CD4-positive, alpha-beta T cell treated with Interleukin-17A for 4 hours (primary cell): ENCODE data around the gene LIPM.

Experiments
- DNase-seq: peaks from one replicate; pipeline ENCODE4 v3.0.0-alpha.2; 2020; ENCODE audit warnings: mixed read lengths

Gene LIPM

DNA sequence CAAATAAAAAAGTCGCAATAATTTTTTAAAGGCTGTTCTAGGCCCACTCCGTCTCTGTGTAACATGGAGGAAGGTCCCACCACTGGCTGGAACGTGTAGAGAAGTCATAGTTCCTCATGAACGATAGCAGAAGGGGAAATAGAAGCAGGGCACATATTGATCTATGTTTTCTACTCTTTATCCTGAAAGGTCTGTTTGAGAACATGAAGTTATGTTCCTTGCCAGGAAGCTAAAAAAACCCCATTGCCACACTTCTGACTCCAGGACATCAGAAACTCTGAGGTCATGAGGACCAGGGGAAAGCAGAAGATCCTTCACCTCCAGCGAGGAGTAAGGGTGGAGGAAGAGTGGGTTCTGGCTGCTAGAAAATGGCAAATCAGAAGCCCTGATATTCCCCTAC, 38.4 kb downstream of the LIPM start:
- DNase-seq: no peak

DNA sequence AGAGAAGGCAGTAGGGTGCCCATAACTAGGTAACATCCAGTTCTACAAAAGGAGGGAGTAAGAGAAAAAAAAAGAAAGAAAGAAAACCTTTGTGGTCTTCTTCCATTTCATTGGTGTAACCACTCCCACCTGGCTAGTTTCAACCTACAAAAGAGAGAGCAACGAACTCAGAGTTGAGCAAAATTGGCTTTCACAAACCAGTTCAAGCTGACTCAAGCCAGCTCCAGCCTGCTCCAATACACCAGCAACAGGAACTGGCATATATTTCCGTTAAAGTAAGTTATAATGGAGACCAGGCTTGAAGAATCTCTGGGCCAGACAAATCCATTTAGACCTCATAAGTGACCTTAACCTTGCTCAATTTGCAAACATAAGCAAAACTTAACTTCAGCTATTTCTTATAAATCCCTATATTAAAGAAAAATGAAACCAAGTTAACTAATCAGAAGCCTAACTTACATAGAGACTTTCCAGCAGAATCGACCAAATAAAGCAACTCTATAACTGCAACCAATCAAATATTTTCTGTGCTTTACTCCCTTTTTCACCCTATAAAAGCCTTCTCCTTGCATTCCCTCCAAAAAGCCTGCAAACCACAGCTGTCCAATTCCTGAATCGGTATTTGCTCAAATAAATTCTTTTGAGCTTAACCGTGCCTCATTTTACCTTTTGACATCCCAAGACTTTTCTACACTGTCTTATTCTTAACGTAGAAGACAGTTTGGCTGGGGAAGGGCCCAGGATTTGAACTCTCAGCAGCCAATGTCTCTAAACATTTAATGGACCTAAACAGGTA, 39.0 kb downstream of the LIPM start:
- no peak for DNase-seq

DNA sequence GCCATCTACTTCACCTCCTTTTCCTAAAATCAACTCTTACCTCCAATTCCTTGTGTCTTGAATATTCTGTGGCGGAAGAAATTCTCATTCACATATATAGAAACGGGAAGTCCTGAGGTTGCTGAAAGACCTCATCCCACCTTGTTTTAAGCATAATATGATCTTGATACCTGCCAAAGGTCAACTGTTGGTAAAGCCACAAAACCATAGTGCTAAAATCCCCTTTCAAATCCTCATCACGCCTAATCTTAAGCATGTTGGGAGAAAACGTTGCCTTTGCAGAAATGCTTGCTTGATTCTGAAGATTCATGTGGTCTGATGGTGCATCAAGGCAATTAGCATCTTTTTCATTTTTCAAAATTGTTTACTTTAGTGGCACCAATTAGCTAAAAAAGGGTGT, 40.6 kb downstream of the LIPM start:
- no peak for DNase-seq

DNA sequence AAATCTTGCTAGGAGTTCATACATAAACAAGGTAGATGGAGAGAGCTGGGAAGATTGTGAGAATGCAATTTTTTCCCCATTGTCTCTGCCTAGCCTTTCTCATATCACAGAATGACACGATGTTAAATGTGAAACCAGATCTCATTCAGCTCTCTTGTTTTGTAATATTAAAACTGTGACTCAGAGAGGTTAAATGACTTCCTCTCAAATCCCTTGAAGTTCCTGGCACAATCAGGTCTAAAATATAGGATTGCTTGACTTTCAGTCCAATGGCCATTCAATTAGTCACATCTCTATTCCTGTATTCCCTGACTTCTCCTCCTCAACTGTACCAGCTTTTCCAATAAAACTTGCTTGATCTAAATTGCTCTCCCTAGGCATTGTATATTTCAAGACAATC, 46.0 kb downstream of the LIPM start:
- DNase-seq: no peak

DNA sequence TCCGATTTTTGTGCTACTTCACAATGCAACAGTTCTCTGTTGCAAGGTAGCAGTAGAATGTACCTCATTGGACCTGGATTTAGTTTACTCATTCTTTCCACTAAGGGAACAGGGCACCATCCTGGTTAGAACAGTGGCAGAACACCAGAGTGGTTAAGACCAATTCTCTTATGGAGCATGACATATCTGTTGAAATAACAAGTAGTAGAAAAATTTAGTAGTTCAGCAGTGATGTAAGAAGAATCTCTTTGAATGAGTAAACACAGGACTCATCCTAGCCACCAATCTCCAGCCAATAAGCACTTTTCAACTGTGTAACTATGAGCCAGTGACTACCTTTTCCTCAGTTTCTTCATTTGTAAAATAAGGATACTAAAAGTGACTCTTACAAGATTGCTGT, 46.7 kb downstream of the LIPM start:
- no peak for DNase-seq

DNA sequence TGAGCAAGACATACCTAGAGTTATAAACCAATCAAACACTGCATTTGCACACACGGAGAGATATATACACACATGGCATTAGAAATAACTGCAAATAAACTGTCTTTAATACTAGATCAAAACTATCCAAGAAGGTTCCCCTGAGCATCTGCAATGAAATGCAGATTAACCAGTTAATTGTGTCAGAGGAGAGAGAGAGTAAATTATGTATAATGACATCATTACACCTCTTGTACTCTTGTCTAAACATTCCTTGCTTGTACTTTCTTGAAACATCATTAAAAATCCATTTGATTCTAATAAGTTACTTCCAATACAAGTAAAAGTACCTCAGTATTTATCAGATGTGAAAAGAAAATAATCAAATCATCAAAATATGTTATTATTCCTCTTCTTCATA, 48.2 kb downstream of the LIPM start:
- DNase-seq: no peak

DNA sequence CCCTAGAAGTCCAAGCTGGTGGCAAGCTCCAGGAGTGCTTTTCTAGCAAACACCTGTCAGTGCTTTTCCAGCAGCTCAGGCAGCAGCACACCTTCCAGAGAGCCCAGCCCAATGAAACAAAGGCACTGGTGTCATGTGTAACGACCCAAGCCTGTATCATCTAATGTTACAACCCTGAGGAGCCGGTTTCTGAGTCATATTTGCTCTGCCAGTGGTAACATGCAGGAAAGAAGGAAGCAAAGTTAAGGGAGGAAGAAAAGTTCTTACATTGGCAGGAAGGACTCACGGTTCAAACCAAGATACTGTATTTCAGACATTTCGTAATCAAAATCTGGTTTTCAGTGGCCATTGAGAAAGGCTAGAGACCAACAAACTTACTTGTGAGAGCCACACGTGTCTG, 49.2 kb downstream of the LIPM start, which contains the start of gene ANKRD22:
ANKRD22 (minus strand) TSS at position 139 of the 400 bp plus-strand sequence. CDS start 237 bp downstream, outside the sequence.
- DNase-seq: no peak

DNA sequence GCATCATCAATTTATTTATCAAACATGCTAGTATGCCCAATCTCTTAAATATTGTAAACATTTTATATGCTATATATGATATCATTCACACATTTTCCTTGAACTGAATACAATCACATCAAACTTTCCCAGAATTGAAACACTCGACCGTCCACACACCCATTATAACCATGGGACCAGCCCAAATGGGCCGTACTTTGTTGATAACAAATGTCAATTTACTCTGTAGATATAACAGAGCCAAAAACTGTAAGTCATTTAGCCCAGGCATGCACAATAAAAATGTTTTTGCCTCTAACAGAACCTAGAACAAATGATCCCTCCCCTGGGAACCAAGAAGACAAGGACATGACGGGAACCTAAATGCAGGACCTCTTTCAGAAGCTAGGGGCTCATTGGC, 49.8 kb downstream of the LIPM start:
- DNase-seq: no peak

DNA sequence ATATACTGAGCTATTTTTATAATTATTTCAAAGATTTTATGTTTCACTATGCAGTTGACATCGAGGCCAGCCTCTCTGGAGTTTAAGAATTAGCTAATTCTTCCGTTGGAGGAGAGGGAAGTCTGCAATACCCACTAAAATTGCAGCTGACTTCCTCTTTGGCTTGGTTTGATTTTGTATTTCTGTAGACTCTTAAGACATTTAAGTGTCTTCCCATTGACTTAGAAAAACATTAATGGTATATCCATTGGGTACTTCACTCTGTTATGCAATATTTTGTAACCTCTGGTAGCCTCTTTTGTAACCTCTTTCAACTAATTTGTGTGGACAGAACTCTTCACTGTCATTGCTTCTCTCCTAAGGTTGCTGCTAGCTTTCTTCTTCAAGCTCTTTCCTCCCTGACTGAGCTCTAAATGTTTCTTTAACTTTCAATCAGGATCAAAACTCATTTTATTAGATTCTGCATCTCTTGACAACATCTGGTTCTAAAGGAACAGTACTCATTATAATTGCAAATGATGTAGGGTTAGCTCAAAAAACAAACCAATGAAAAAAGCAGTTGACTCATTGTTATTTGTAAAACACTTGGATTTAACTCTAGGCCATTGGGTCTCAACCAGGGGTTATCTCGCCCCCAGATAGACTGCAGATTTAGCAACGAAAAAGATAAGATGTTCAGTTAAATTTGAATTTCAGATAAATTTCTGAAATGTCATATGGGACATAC, 50.8 kb downstream of the LIPM start:
- DNase-seq: no peak

DNA sequence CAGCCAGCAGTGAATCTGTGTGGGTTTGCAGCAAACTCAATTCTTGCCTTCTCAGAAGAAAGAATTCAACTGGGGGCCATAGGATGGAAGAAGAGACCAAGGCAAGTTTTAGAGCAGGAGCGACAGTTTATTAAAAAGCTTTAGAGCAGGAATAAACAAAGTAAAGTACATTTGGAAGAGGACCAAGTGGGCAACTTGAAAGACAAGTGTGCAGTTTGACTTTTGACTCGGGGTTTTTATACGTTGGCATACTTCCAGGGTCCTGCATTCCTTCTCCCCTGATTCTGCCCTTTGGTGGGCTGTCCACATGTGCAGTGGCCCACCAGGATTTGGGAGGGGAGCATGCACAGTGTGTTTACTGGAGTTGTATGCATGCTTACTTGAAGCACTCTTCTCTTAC, 52.2 kb downstream of the LIPM start:
- no peak for DNase-seq

DNA sequence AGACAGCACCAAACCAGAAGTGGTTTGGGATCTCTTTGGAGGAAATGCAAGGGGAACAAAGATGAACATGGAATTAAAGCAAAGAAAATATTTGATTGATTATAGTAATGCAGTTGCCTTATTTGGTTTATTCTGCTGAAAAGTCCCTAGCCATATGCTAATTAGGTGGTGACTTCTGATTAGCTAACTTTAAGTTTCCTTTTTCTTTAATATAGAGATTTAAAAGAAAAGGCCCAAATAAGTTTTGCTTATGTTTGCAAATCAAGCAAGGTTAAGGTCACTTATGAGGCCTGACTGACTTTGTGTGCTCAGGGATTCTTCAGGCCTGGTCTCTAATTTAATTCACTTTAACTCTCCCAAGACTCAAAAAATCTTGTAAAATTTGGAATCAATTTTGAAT, 55.3 kb downstream of the LIPM start:
- no peak for DNase-seq

DNA sequence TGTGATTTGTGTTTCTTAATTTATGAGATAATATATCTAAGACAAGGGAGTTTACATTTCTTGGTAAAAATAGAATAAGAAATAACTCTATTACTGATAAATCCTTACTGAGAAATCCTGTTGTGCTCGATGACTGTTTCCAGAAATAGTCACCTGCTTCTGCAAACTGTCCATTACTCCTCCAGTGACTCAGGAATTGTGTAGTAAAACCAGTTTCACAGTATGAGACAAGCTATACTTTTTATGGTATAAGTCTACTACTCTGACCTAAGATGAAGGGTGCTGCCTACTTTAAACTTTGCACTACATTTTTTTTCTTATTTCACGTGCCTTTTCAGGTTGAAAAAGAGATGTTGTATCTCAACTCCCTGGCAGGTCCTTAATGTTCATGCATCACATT, 56.0 kb downstream of the LIPM start:
- DNase-seq: no peak

DNA sequence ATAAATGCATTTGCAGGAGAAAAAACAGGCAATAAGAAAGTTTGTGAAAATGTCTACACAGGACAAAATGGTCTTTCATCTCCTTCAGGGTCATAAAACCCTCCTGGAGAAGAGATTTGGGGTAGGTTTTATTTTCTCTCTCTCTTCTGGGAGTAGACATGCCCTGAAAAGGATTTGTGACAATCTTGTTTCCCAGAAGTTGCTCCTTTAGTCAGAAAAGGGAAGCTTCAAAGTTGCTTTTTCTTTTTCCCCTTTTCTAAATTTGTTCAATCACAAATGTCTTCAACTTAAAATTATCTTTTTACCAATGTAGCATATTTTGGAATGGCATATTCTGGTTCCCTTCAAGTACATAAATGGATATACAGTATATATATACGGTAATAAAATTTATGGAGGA, 58.5 kb downstream of the LIPM start:
- DNase-seq: no peak

DNA sequence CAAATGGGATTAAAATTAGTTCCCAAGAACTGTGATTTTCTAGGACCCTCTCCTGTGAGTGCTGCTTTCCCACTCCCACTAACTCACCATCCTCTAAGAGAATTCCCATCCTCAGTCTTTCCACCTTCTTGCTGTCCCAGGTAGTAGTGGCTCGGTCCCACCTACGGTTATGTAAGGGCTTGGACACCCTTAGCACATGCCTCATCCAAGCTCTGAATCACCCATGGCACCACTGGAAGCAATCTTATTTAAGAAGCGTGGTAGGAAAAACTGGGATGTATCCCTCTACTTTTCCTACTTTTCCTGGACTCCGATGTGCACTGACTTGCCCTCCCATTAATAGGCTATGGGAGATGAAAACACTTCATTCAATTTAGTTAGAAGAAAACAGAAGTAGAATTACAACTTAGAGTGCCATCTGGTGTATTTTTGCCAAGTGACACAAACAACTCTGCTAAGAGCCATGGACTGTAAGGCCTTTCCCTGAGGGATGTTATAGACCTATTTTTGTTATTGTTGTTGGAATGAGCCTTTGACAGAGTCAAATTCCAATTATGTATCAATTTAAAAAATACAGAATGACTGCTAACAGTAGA, 62.8 kb downstream of the LIPM start:
- DNase-seq: no peak

DNA sequence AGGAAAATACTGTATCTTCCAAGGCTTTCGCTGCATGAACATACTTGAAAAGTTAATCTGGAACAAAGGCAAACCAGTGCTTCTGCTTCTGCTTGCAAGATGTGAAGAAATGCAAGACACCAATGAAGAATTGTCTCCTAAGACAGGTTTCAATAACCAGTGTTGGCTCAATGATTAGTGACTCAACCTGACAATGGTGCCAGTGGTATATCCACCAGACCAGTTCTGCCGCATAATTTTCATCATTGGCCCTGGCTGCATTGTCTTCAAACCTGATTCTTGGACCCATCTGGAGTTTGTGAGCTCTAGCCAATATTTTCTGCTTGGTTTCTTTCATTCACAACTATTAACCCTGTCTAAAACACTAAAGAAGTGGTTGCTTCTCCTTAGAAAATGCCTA, 63.9 kb downstream of the LIPM start:
- DNase-seq: no peak

DNA sequence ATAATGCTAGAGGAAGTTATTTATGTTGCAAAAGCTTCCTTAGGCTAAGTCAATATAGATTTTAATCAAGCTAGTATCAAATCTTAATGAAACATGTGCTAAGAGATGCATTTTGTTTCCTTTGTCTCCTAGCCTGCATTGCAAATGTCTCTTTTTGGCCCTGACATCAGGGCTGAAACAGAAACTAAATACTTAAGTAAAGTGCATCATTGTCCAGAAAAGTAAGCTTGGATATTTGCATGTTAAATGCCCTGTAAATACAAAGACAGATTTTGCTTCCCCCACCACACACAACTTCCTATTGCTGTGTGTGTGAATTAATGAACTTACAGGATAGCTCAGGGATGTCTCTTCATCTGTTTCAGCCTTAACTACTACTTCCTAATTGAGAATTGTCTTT, 67.6 kb downstream of the LIPM start:
- no peak for DNase-seq
